ENCODE results near the gene FLNC.

FLNC gene

GRCh38 chr7:128906001-128906765 is 76.0 kb downstream of the FLNC start:
- CTCF ChIA-PET, result no interaction called here

GRCh38 chr7:128906766-128907559 is 76.8 kb downstream of the FLNC start:
- POLR2A ChIA-PET, result no interaction called here
- TF ChIP-seq FOXA1 (IDR thresholded peaks at IDR 0.05), result no peak
- TF ChIP-seq CTBP1 (IDR thresholded peaks at IDR 0.05; ENCODE audit: borderline replicate concordance), result no peak
- TF ChIP-seq HDGF (IDR thresholded peaks at IDR 0.05; ENCODE audit: borderline replicate concordance), result no peak
- no peak for TF ChIP-seq TARDBP (IDR thresholded peaks at IDR 0.05)
- no peak for TF ChIP-seq FOXM1 (IDR thresholded peaks at IDR 0.05; ENCODE audit: borderline replicate concordance)
- TF ChIP-seq SP1 (IDR thresholded peaks at IDR 0.05), result no peak
- TF ChIP-seq NFRKB (IDR thresholded peaks at IDR 0.05), result no peak
- TF ChIP-seq ELF4 (IDR thresholded peaks at IDR 0.05), result peak; percentile 90
- TF ChIP-seq BHLHE40 (IDR thresholded peaks at IDR 0.05; ENCODE audit: borderline replicate concordance), result no peak
- CTCF ChIA-PET, result interaction anchor here (0.8 kb wide), 1 partner anchor 185 kb away, joined by 6 read pairs; no protein-coding TSS in a partner anchor
- DNase-seq (ENCODE audit: extremely low spot score), result no peak

More at GRCh38 chr7:128906001-128906765, 76.0 kb downstream of the FLNC start:
- POLR2A ChIA-PET, result no interaction called here
- TF ChIP-seq ARNT (IDR thresholded peaks at IDR 0.05), result no peak
- no peak for TF ChIP-seq NFRKB (IDR thresholded peaks at IDR 0.05)
- no peak for TF ChIP-seq FOXM1 (IDR thresholded peaks at IDR 0.05; ENCODE audit: borderline replicate concordance)
- no peak for TF ChIP-seq SP1 (IDR thresholded peaks at IDR 0.05)
- no peak for TF ChIP-seq PKNOX1 (IDR thresholded peaks at IDR 0.05)
- no peak for TF ChIP-seq CTBP1 (IDR thresholded peaks at IDR 0.05; ENCODE audit: borderline replicate concordance)
- no peak for TF ChIP-seq HDGF (IDR thresholded peaks at IDR 0.05; ENCODE audit: borderline replicate concordance)
- TF ChIP-seq FOXK2 (IDR thresholded peaks at IDR 0.05), result no peak
- TF ChIP-seq FOXA1 (IDR thresholded peaks at IDR 0.05), result no peak
- no peak for TF ChIP-seq SUZ12 (IDR thresholded peaks at IDR 0.05)
- TF ChIP-seq ELF4 (IDR thresholded peaks at IDR 0.05), result no peak
- TF ChIP-seq L3MBTL2 (conservative IDR thresholded peaks at IDR 0.05), result no peak
- TF ChIP-seq LEF1 (IDR thresholded peaks at IDR 0.05; ENCODE audit: borderline replicate concordance), result no peak
- TF ChIP-seq BHLHE40 (IDR thresholded peaks at IDR 0.05; ENCODE audit: borderline replicate concordance), result no peak
- TF ChIP-seq ZNF384 (IDR thresholded peaks at IDR 0.05), result no peak
- no peak for TF ChIP-seq TARDBP (IDR thresholded peaks at IDR 0.05)
- no peak for DNase-seq (ENCODE audit: extremely low spot score)
